ENCODE results near the gene FNIP2. TPM values are rescaled to one million over a fixed set of nuclear protein-coding genes. Genes with fewer than 3 reads are reported as not detected.

FNIP2 gene
- total and polyA plus RNA-seq, 9 of the 15 experiments (the other 6 are each of a cell fraction or from before 2014, with no cell fraction given) = 1.7 to 15.5 (median 8.3) TPM

DNA sequence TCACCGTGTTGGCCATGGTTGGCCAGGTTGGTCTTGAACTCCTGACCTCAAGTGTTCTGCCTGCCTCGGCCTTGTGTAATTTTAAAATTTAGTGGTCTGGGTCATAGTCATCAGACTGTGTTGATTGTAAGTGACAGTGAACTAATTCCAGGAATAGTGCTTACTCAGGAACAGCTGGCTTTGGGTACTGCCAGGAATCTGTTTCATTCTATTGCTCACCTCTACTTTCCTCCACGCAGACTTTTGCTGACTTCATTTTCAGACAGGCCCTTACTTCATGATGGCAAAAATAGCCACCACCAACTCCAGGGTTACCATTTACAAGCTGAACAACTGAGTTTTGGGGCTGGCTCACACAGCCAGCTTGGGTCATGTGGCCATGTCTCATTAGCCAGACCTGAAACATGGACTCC lies 54.6 kb downstream of the FNIP2 start (continued):
- TF ChIP-seq, protein P1, sequence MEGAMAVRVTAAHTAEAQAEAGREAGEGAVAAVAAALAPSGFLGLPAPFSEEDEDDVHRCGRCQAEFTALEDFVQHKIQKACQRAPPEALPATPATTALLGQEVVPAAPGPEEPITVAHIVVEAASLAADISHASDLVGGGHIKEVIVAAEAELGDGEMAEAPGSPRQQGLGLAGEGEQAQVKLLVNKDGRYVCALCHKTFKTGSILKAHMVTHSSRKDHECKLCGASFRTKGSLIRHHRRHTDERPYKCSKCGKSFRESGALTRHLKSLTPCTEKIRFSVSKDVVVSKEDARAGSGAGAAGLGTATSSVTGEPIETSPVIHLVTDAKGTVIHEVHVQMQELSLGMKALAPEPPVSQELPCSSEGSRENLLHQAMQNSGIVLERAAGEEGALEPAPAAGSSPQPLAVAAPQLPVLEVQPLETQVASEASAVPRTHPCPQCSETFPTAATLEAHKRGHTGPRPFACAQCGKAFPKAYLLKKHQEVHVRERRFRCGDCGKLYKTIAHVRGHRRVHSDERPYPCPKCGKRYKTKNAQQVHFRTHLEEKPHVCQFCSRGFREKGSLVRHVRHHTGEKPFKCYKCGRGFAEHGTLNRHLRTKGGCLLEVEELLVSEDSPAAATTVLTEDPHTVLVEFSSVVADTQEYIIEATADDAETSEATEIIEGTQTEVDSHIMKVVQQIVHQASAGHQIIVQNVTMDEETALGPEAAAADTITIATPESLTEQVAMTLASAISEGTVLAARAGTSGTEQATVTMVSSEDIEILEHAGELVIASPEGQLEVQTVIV (CRISPR knock-in tag; IDR thresholded peaks at IDR 0.05; ENCODE audit: borderline replicate concordance) = no peak
- TF ChIP-seq NCOA6 (IDR thresholded peaks at IDR 0.05) = no peak
- no peak for TF ChIP-seq ZFP91 (CRISPR knock-in tag; IDR thresholded peaks at IDR 0.05)
- peak in 1 of 2 experiments; percentile 52; a peak in 1 of 4 replicates for TF ChIP-seq ZNF318 (IDR thresholded peaks at IDR 0.05; ENCODE audit: borderline replicate concordance in 1 of 2, low read depth in 1 of 2)
- TF ChIP-seq JUNB (CRISPR knock-in tag; conservative IDR thresholded peaks at IDR 0.05) = no peak
- TF ChIP-seq MEIS2 (IDR thresholded peaks at IDR 0.05; ENCODE audit: partially characterized antibody) = peak; percentile 35
- peak; percentile 35; the same call in 1 of the 2 replicates for TF ChIP-seq SMARCA4 (IDR thresholded peaks at IDR 0.05)
- peak; percentile 61; the same call in 1 of the 2 replicates for TF ChIP-seq JUND (IDR thresholded peaks at IDR 0.05; ENCODE audit: borderline replicate concordance, low read depth, low read length)
- no peak for TF ChIP-seq JUND (tag; IDR thresholded peaks at IDR 0.05; ENCODE audit: borderline replicate concordance, low read depth, low read length)
- TF ChIP-seq ZNF592 (IDR thresholded peaks at IDR 0.05) = 0 out of 2 replicates have a peak, but pooled peaks have one; percentile 33
- TF ChIP-seq CBFA2T3 (IDR thresholded peaks at IDR 0.05) = peak; percentile 25; the same call in 1 of the 2 replicates

Measured in K562 (cell line).